ENCODE data around the gene C2CD4B. TPM values are rescaled to one million over a fixed set of nuclear protein-coding genes. Genes with fewer than 3 reads are reported as not detected.

The C2CD4B gene
- total and polyA plus RNA-seq, 4 experiments from 2014 or later: not detected

DNA sequence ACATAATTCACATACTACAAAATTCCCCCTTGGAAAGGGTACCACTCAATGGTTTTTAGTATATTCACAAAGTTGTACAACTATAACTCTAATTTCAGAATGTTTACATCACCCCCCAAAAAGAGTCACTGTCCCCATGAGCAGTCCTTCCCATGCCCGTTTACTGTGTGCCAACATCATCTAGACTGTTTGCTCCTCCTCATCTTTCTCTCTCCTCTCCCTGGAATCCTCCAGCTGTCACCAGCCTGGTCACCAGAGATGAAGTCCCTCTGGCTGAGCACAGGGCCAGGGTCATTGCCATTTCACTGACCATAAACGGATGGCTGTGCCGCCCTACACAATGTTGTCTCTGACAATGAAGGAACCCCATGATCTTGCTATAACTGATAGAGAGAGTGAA is 45.2 kb downstream of the C2CD4B start:
- ChIA-PET CTCF (ENCODE audit: partially characterized antibody) (no interaction called here), POLR2A (ENCODE audit: partially characterized antibody) (interaction anchor here (1.6 kb wide), 1 partner anchor 9 kb away, joined by 5 read pairs; no protein-coding TSS in a partner anchor)
- Histone ChIP-seq H3K36me3 (ENCODE audit: insufficient read depth, low read length) (no peaks in the 10 kb centered on the region), H3K4me3 (ENCODE audit: low read length in 2 of 2) (no peak overlapping the region), H3K4me1 (ENCODE audit: insufficient read depth, low read length) (peaks cover 64% of the 10 kb centered on the region), H3K27me3 (ENCODE audit: insufficient read depth, low read length) (no peaks in the 10 kb centered on the region), H3K9me3 (ENCODE audit: control insufficient read depth in 1 of 2, low read length in 2 of 2) (no peaks in the 10 kb centered on the region), H3K27ac (ENCODE audit: low read depth, low read length) (peak overlapping the region; percentile 29)
- H3K27ac Mint-ChIP-seq: peak overlapping the region in 6 of 7 donors; percentile 27 to 90 (median 80)
- H3K9me3 Mint-ChIP-seq: no peaks in the 10 kb centered on the region
- H3K27me3 Mint-ChIP-seq: peaks cover 0 to 1% of the 10 kb centered on the region in 2 donors
- no peak for DNase-seq
- peaks cover 45 to 73% (median 55%) of the 10 kb centered on the region in 4 donors for H3K4me1 Mint-ChIP-seq
- no peaks in the 10 kb centered on the region for H3K36me3 Mint-ChIP-seq
- peak overlapping the region in 3 of 8 donors; percentile 13 to 78 (median 26) for H3K4me3 Mint-ChIP-seq
- intact Hi-C loops (cut with micrococcal nuclease): loop anchor here (5.0 kb wide), 1 partner anchor 58 kb away; the partner anchor contains the start of gene VPS13C

GRCh38 chr15:62119227-62119864 is 45.7 kb downstream of the C2CD4B start:
- peak in 3 of 5 donors; percentile 21 to 45 (median 22) for DNase-seq
- CTCF ChIA-PET (ENCODE audit: partially characterized antibody): interaction anchor here (1.0 to 1.2 kb wide), 4 partner anchors 21 to 52 kb away, joined by 3 to 5 read pairs (median 4); partner anchors contain the start of gene C2CD4A
- H3K9me3 ChIP-seq (ENCODE audit: control insufficient read depth in 1 of 2, low read length in 2 of 2): no peaks in the 10 kb centered on the region
- Mint-ChIP-seq H3K4me3 (peak overlapping the region; percentile 25 to 78 (median 48)), H3K27ac (peak overlapping the region; percentile 27 to 90 (median 78)), H3K9me3 (no peaks in the 10 kb centered on the region), H3K27me3 (peaks cover 0 to 1% of the 10 kb centered on the region in 2 donors), H3K4me1 (peaks cover 40 to 68% (median 50%) of the 10 kb centered on the region in 4 donors), H3K36me3 (no peaks in the 10 kb centered on the region)
- peaks cover 59% of the 10 kb centered on the region for H3K4me1 ChIP-seq (ENCODE audit: insufficient read depth, low read length)
- H3K36me3 ChIP-seq (ENCODE audit: insufficient read depth, low read length): no peaks in the 10 kb centered on the region
- H3K27me3 ChIP-seq (ENCODE audit: insufficient read depth, low read length): no peaks in the 10 kb centered on the region
- intact Hi-C loops (cut with micrococcal nuclease): no loop called here
- POLR2A ChIA-PET (ENCODE audit: partially characterized antibody): interaction anchor here (1.6 kb wide), 1 partner anchor 9 kb away, joined by 5 read pairs; no protein-coding TSS in a partner anchor
- no peak overlapping the region for H3K4me3 ChIP-seq (ENCODE audit: low read length in 2 of 2)
- peak overlapping the region; percentile 12 for H3K27ac ChIP-seq (ENCODE audit: low read depth, low read length)

DNA sequence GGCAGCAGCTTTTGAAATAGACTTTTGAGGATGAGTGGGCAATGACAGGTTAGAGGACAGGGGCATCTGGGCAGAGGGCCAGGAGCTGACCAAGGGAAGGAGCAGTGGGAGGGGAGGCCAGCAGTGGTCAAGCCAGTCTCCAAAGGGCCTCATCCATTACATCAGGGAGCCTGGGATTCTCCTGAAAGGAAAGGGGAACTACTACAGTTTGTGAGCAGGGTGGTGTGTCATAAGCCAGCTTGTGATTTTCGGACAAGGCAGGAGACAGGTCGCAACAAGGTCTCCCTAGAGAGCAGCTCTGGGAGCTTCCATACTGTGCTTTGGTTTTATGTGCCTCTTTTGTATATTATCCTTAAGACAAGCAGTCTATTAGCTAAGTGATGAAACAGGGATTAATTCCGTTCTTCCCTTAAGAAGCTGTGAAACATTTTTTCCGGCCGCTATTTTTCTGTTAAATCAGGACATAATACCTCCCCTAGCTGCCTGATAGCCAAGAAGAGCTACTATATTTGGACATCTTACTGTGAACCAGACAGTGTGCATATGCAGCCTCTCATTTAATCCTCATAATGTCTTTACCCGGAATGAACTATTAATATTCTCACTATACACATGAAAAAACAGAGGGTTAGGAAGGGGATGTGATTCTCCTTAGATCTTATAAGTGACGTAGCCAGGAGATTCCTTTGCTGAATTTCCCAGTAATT is 46.4 kb downstream of the C2CD4B start:
- H3K4me3 ChIP-seq (ENCODE audit: low read length in 2 of 2): no peak overlapping the region
- peaks cover 52% of the 10 kb centered on the region for H3K4me1 ChIP-seq (ENCODE audit: insufficient read depth, low read length)

DNA sequence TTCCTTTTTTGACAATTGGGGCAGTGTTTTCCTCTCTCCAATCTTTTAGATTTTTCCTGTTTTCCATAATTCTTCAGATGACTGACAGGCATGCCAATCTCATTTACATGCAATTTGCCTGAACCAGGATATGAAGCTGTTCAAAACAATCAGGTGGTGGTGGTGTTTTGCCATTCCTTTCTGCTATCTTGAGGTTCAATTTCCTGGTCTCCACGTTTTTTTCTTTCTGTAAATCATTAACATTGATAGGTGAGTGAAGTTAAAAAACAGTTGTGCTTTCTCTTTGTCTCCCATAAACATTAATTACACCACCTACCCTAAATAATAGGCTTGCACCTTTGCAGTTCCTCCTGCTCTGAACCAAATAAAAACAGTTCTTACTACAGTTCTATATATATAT is 49.2 kb downstream of the C2CD4B start:
- Histone ChIP-seq H3K4me1 (ENCODE audit: insufficient read depth, low read length) (peaks cover 24% of the 10 kb centered on the region), H3K27ac (ENCODE audit: low read depth, low read length) (no peak overlapping the region), H3K36me3 (ENCODE audit: insufficient read depth, low read length) (no peaks in the 10 kb centered on the region), H3K27me3 (ENCODE audit: insufficient read depth, low read length) (no peaks in the 10 kb centered on the region), H3K4me3 (ENCODE audit: low read length in 2 of 2) (no peak overlapping the region), H3K9me3 (ENCODE audit: control insufficient read depth in 1 of 2, low read length in 2 of 2) (no peaks in the 10 kb centered on the region)
- Mint-ChIP-seq H3K9me3 (no peaks in the 10 kb centered on the region), H3K4me3 (no peak overlapping the region), H3K4me1 (peaks cover 15 to 33% (median 23%) of the 10 kb centered on the region in 4 donors), H3K27ac (no peak overlapping the region), H3K36me3 (no peaks in the 10 kb centered on the region), H3K27me3 (peaks cover 2 to 6% of the 10 kb centered on the region in 2 donors)
- no peak for DNase-seq
- ChIA-PET POLR2A (ENCODE audit: partially characterized antibody) (no interaction called here), CTCF (ENCODE audit: partially characterized antibody) (no interaction called here)
- intact Hi-C loops (cut with micrococcal nuclease): no loop called here

More for the DNA sequence above, 46.4 kb downstream of the C2CD4B start:
- POLR2A ChIA-PET (ENCODE audit: partially characterized antibody): interaction anchor here (1.6 kb wide), 1 partner anchor 10 kb away, joined by 5 read pairs; no protein-coding TSS in a partner anchor
- Histone ChIP-seq H3K36me3 (ENCODE audit: insufficient read depth, low read length) (no peaks in the 10 kb centered on the region), H3K27me3 (ENCODE audit: insufficient read depth, low read length) (no peaks in the 10 kb centered on the region), H3K27ac (ENCODE audit: low read depth, low read length) (peak overlapping the region; percentile 12), H3K9me3 (ENCODE audit: control insufficient read depth in 1 of 2, low read length in 2 of 2) (no peaks in the 10 kb centered on the region)
- H3K27me3 Mint-ChIP-seq: peaks cover 0 to 1% of the 10 kb centered on the region in 2 donors
- H3K4me3 Mint-ChIP-seq: peak overlapping the region in 5 of 8 donors; percentile 17 to 78 (median 46)
- no peaks in the 10 kb centered on the region for H3K9me3 Mint-ChIP-seq
- H3K36me3 Mint-ChIP-seq: no peaks in the 10 kb centered on the region
- H3K4me1 Mint-ChIP-seq: peaks cover 34 to 61% (median 45%) of the 10 kb centered on the region in 4 donors
- intact Hi-C loops (cut with micrococcal nuclease): no loop called here
- H3K27ac Mint-ChIP-seq: peak overlapping the region; percentile 17 to 88 (median 77)
- no peak for DNase-seq
- CTCF ChIA-PET (ENCODE audit: partially characterized antibody): interaction anchor here (1.0 to 1.2 kb wide), 4 partner anchors 20 to 52 kb away, joined by 3 to 5 read pairs (median 4); partner anchors contain the start of gene C2CD4A

Other genes with a start within 250 kb of the C2CD4B start
- gene VPS13C, start 104.8 kb downstream of the C2CD4B start, total RNA-seq: 100 to 1,000 TPM; 144 to 148 TPM
- gene VPS13C, start 104.8 kb downstream of the C2CD4B start, polyA plus RNA-seq: 10 to 100 TPM; 10.6 to 20.5 TPM
- under 1 TPM in 1 of 2 experiments, not detected in 1; 0.11 TPM for gene C2CD4A, start 98.3 kb downstream of the C2CD4B start, total RNA-seq
- under 1 TPM in 1 of 2 donors, not detected in 1; 0.08 TPM for gene C2CD4A, start 98.3 kb downstream of the C2CD4B start, polyA plus RNA-seq
- 1 to 10 TPM in 1 of 2 experiments, under 1 TPM in 1; 0.75 to 1.7 TPM for gene TLN2, start 225.3 kb upstream of the C2CD4B start, total RNA-seq
- gene TLN2, start 225.3 kb upstream of the C2CD4B start, polyA plus RNA-seq: 1 to 10 TPM in 1 of 2 donors, not detected in 1; 1.6 TPM

All from CD4-positive, alpha-beta memory T cell (primary cell).